DOHH2 (cell line): ENCODE measurements around the gene KDM1B.

Experiments used
- CTCF ChIP-seq: fragments of 200-600 bp; sonication (generic); IDR thresholded peaks from one replicate; pipeline ENCODE4 v1.5.1; 2014; ENCODE audit warnings: antibody characterized with exemption, mild to moderate bottlenecking, low read depth, low read length; ENCODE audit not compliant: poor library complexity, severe bottlenecking
- EZH2phosphoT487 ChIP-seq: fragments of 200-600 bp; sonication (generic); IDR thresholded peaks from 2 replicates; pipeline ENCODE4 v1.6.1; 2017; ENCODE audit warnings: borderline replicate concordance, mild to moderate bottlenecking, antibody characterized with exemption, low read length, moderate library complexity, mixed read lengths

GRCh38 chr6:18206591-18206990 lies 51.4 kb downstream of the KDM1B start:
- TF ChIP-seq CTCF (no peak), EZH2phosphoT487 (no peak)
